IMR-90 (cell line): Measurements from ENCODE around the gene ZDHHC16. TPM values are rescaled to one million over a fixed set of nuclear protein-coding genes. Genes with fewer than 3 reads are reported as not detected.
"Not testable (repeated sequence)": the region's sequence is repeated elsewhere in the genome, so short reads cannot be mapped to it uniquely, and the experiment has no call there.

Source experiments
- ATAC-seq: fragments of 200-7000 bp; cut with Tn5 transposase; 2 replicates; pipeline ENCODE4 v1.9.1; 2020; ENCODE audit warnings: low read depth, mild to moderate bottlenecking, moderate library complexity
- BruUV-seq: library from RNA; stranded (reverse); fragments of 400-500 nt; replicated peaks from 2 replicates; lab custom pipeline; 2021; lab: Mats Ljungman, UMichigan
- CTCF ChIA-PET: fragments of 300-600 bp; formaldehyde crosslinking; extraction: SDS; loops from one replicate; lab custom pipeline; 2021; ENCODE audit warnings: antibody characterized with exemption; lab: Yijun Ruan, JAX
- POLR2A ChIA-PET: fragments of 300-600 bp; sonication (Branson Sonifier 250); formaldehyde crosslinking; loops from one replicate; lab custom pipeline; 2022; ENCODE audit warnings: antibody characterized with exemption; ENCODE audit not compliant: unreplicated experiment; lab: Charles Lee
- DNase-seq: peaks from one replicate; pipeline ENCODE4 v3.0.0; 2013
- H2AFZ ChIP-seq: replicated peaks from 2 replicates; pipeline ENCODE3; 2013; ENCODE audit warnings: low read length, mild to moderate bottlenecking; ENCODE audit not compliant: poor library complexity
- H2AK5ac ChIP-seq: 2 replicates; pipeline ENCODE4 v1.6.1; 2013; ENCODE audit warnings: low read depth, low read length, inconsistent platforms
- H2AK9ac ChIP-seq: replicated peaks from 2 replicates; pipeline ENCODE3; 2013; ENCODE audit warnings: mild to moderate bottlenecking, low read depth, low read length, moderate library complexity; ENCODE audit not compliant: poor library complexity
- H2BK120ac ChIP-seq: 2 replicates; pipeline ENCODE4 v1.6.1; 2013; ENCODE audit warnings: low read depth, low read length, inconsistent platforms
- H2BK15ac ChIP-seq: 3 replicates; pipeline ENCODE4 v1.6.1; 2013; ENCODE audit warnings: low read depth, low read length, inconsistent platforms
- H2BK20ac ChIP-seq: 2 replicates; pipeline ENCODE4 v1.6.1; 2013; ENCODE audit warnings: low read depth, mild to moderate bottlenecking, inconsistent platforms, low read length, moderate library complexity
- H2BK5ac ChIP-seq: 2 replicates; pipeline ENCODE4 v1.6.1; 2013; ENCODE audit warnings: mild to moderate bottlenecking, low read depth, low read length, inconsistent platforms; ENCODE audit not compliant: poor library complexity, severe bottlenecking
- H3K14ac ChIP-seq: replicated peaks from 2 replicates; pipeline ENCODE4 v1.6.1; 2013; ENCODE audit warnings: low read depth, low read length, inconsistent platforms
- H3K18ac ChIP-seq: 2 replicates; pipeline ENCODE4 v1.6.1; 2013; ENCODE audit warnings: low read depth, low read length, control low read depth
- H3K23ac ChIP-seq: 2 replicates; pipeline ENCODE4 v1.6.1; 2013; ENCODE audit warnings: low read depth, low read length, inconsistent platforms
- H3K27ac ChIP-seq: 2 replicates; pipeline ENCODE4 v1.5.1; 2013; ENCODE audit warnings: mild to moderate bottlenecking, control low read depth, low read length; ENCODE audit not compliant: insufficient read depth
- H3K27me3 ChIP-seq: 2 replicates; pipeline ENCODE4 v1.6.1; 2013; ENCODE audit warnings: low read length; ENCODE audit not compliant: control insufficient read depth, insufficient read depth
- H3K36me3 ChIP-seq: 2 replicates; pipeline ENCODE4 v1.6.1; 2013; ENCODE audit warnings: low read length, mixed read lengths; ENCODE audit not compliant: control insufficient read depth, insufficient read depth
- H3K4ac ChIP-seq: 2 replicates; pipeline ENCODE4 v1.6.1; 2013; ENCODE audit warnings: low read depth, low read length, inconsistent platforms
- H3K4me1 ChIP-seq: 2 replicates; pipeline ENCODE4 v1.6.1; 2013; ENCODE audit warnings: low read length, mixed read lengths; ENCODE audit not compliant: control insufficient read depth, insufficient read depth
- H3K4me2 ChIP-seq: 2 replicates; pipeline ENCODE4 v1.6.1; 2013; ENCODE audit warnings: low read depth, mild to moderate bottlenecking, control low read depth, low read length, moderate library complexity
- H3K4me3 ChIP-seq: 2 replicates; pipeline ENCODE4 v1.5.1; 2013; ENCODE audit warnings: low read depth, mild to moderate bottlenecking, control low read depth, low read length, moderate library complexity; ENCODE audit not compliant: insufficient read depth
- H3K56ac ChIP-seq: 2 replicates; pipeline ENCODE4 v1.6.1; 2013; ENCODE audit warnings: low read length, inconsistent platforms; ENCODE audit not compliant: insufficient read depth; ENCODE audit errors: extremely low read depth
- H3K79me1 ChIP-seq, 2 experiments: 2 replicates each; pipeline ENCODE4 v1.6.1; 2013; ENCODE audit warnings: low read length in 2 of 2, inconsistent platforms in 1 of 2, low read depth in 1 of 2
- H3K9ac ChIP-seq: 2 replicates; pipeline ENCODE4 v1.6.1; 2013; ENCODE audit warnings: low read depth, low read length, control low read depth
- H3K9me1 ChIP-seq: 2 replicates; pipeline ENCODE4 v1.6.1; 2013; ENCODE audit warnings: low read length, inconsistent platforms; ENCODE audit not compliant: insufficient read depth
- H3K9me3 ChIP-seq: 2 replicates; pipeline ENCODE4 v1.6.1; 2013; ENCODE audit warnings: low read length; ENCODE audit not compliant: control insufficient read depth, insufficient read depth
- H4K20me1 ChIP-seq: 2 replicates; pipeline ENCODE4 v1.6.1; 2013; ENCODE audit warnings: low read length, inconsistent platforms; ENCODE audit not compliant: insufficient read depth
- H4K5ac ChIP-seq: 2 replicates; pipeline ENCODE4 v1.6.1; 2013; ENCODE audit warnings: mild to moderate bottlenecking, low read depth, low read length, control low read depth
- H4K8ac ChIP-seq, 2 experiments: 2 replicates each; pipeline ENCODE4 v1.6.1; 2013; ENCODE audit warnings: low read depth in 2 of 2, low read length in 2 of 2, control low read depth in 1 of 2, inconsistent platforms in 1 of 2
- H4K91ac ChIP-seq: 2 replicates; pipeline ENCODE4 v1.6.1; 2013; ENCODE audit warnings: low read depth, low read length, inconsistent platforms; ENCODE audit not compliant: insufficient read depth
- WGBS, 2 experiments: methylation state at CpG; one replicate each; pipeline versions ENCODE4 v1.1.5 to v1.1.7; 2013; ENCODE audit warnings: missing lambda C conversion rate in 2 of 2; ENCODE audit not compliant: insufficient read length in 1 of 2; ENCODE audit errors: extremely low coverage in 2 of 2; 5-methylcytosine and 5-hydroxymethylcytosine counted together
- dilution Hi-C: fragments of 300-500 bp; cut with HindIII; formaldehyde crosslinking; loops from one replicate; pipeline ENCODE4 v1.14.3; 2018; ENCODE audit warnings: low sequenced_read_pairs; ENCODE audit not compliant: unreplicated experiment
- in situ Hi-C: fragments of 300-500 bp; cut with MboI; formaldehyde crosslinking; loops from 3 replicates; pipeline ENCODE4 v1.14.3; 2019; ENCODE audit warnings: low sequenced_read_pairs, inconsistent platforms, mixed read lengths
- intact Hi-C: fragments of 100-400 bp; cut with micrococcal nuclease; formaldehyde crosslinking; loops from 2 replicates; pipeline ENCODE4 v1.10.0; 2022
- polyA plus RNA-seq, 3 experiments: library from polyadenylated mRNA; depleted of rRNA; stranded (reverse); fragments of >200 nt; gene quantifications; 2 replicates each; pipeline ENCODE4 v1.2.3, GENCODE V29; 2012; ENCODE audit warnings: low replicate concordance in 1 of 3
- total RNA-seq: library from RNA; depleted of rRNA; stranded (reverse); fragments of >200 nt; gene quantifications from 2 replicates; pipeline ENCODE4 v1.2.3, GENCODE V29; 2012

ZDHHC16 gene
- total and polyA plus RNA-seq, 2 of the 4 experiments (the other 2 are of a cell fraction), result 54.7 to 64.0 TPM

- BruUV-seq, H3K56ac ChIP-seq, H3K9ac ChIP-seq, H3K23ac ChIP-seq, H3K79me1 ChIP-seq, H3K4me3 ChIP-seq, H2AK9ac ChIP-seq, H3K9me3 ChIP-seq, POLR2A ChIA-PET, H3K36me3 ChIP-seq, H2BK5ac ChIP-seq, CTCF ChIA-PET, H2BK20ac ChIP-seq, H3K9me1 ChIP-seq, H2BK15ac ChIP-seq, DNase-seq, H4K5ac ChIP-seq, H4K20me1 ChIP-seq, H3K4ac ChIP-seq, H3K27ac ChIP-seq, dilution Hi-C loops, in situ Hi-C loops, H3K18ac ChIP-seq, H3K4me1 ChIP-seq, H2AK5ac ChIP-seq, H2AFZ ChIP-seq, H4K91ac ChIP-seq, H2BK120ac ChIP-seq, ATAC-seq, H3K4me2 ChIP-seq, H4K8ac ChIP-seq, H3K14ac ChIP-seq, H3K27me3 ChIP-seq: not testable (repeated sequence)
- intact Hi-C loops, result loop anchor here (2.0 to 5.0 kb wide), 3 partner anchors 40 to 206 kb away; partner anchors contain the start of genes EXOSC1 and ZDHHC16
- WGBS, 2 experiments, result no CpG with 5 or more reads among the region's 7 CpGs
Observed at GRCh38 chr10:97406483-97406882, 39.5 kb upstream of the ZDHHC16 start.
